Liver (tissue), 3 donors: ENCODE data around the gene DCDC2B.

Experiments used
- EGR1 ChIP-seq, 2 donors: IDR thresholded peaks; 2 replicates each; pipeline ENCODE4 v1.6.1; 2016 to 2018; ENCODE audit warnings: antibody characterized with exemption in 2 of 2, low read depth in 2 of 2
- FOXA1 ChIP-seq: IDR thresholded peaks from 2 replicates; pipeline ENCODE4 v1.6.1; 2016; ENCODE audit warnings: antibody characterized with exemption
- FOXA2 ChIP-seq: IDR thresholded peaks from 2 replicates; pipeline ENCODE4 v1.6.1; 2016; ENCODE audit warnings: antibody characterized with exemption
- GABPA ChIP-seq, 2 donors: IDR thresholded peaks in 1 of 2; conservative IDR thresholded peaks in 1 of 2; 2 replicates each; pipeline ENCODE4 v1.6.1; 2016; ENCODE audit warnings: antibody characterized with exemption in 2 of 2, mild to moderate bottlenecking in 1 of 2, moderate library complexity in 1 of 2
- JUND ChIP-seq, 2 donors: IDR thresholded peaks; 2 replicates each; pipeline ENCODE4 v1.6.1; 2016; ENCODE audit warnings: antibody characterized with exemption in 2 of 2
- RAD21 ChIP-seq, 2 donors: IDR thresholded peaks; 2 replicates each; pipeline ENCODE4 v1.6.1; 2016; ENCODE audit warnings: antibody characterized with exemption in 2 of 2, mild to moderate bottlenecking in 2 of 2
- SP1 ChIP-seq: IDR thresholded peaks from 2 replicates; pipeline ENCODE4 v1.6.1; 2018; ENCODE audit warnings: antibody characterized with exemption, mild to moderate bottlenecking
- TAF1 ChIP-seq: conservative IDR thresholded peaks from 2 replicates; pipeline ENCODE4 v1.6.1; 2016; ENCODE audit warnings: antibody characterized with exemption, mild to moderate bottlenecking
- YY1 ChIP-seq: IDR thresholded peaks from 2 replicates; pipeline ENCODE4 v1.6.1; 2016; ENCODE audit warnings: antibody characterized with exemption, mild to moderate bottlenecking
- TF ChIP-seq, protein P1 (sequence below): fragments of 150-350 bp; IDR thresholded peaks from 2 replicates; pipeline ENCODE4 v1.5.1; 2017; ENCODE audit warnings: improper control_type of control experiment, low read depth, low read length; ENCODE audit not compliant: missing input control
- TF ChIP-seq, protein P2 (sequence below): IDR thresholded peaks from 2 replicates; pipeline ENCODE4 v1.6.1; 2016; ENCODE audit warnings: antibody characterized with exemption, mild to moderate bottlenecking
- TF ChIP-seq, protein P3 (sequence below): IDR thresholded peaks from 2 replicates; pipeline ENCODE4 v1.6.1; 2016; ENCODE audit warnings: antibody characterized with exemption
- TF ChIP-seq, protein P4 (sequence below): IDR thresholded peaks from 2 replicates; pipeline ENCODE4 v1.6.1; 2016; ENCODE audit warnings: antibody characterized with exemption
- TF ChIP-seq, protein P5 (sequence below): IDR thresholded peaks from 2 replicates; pipeline ENCODE4 v1.6.1; 2016; ENCODE audit warnings: antibody characterized with exemption
- donor health status: healthy.
- donor health status: healthy.

DNA sequence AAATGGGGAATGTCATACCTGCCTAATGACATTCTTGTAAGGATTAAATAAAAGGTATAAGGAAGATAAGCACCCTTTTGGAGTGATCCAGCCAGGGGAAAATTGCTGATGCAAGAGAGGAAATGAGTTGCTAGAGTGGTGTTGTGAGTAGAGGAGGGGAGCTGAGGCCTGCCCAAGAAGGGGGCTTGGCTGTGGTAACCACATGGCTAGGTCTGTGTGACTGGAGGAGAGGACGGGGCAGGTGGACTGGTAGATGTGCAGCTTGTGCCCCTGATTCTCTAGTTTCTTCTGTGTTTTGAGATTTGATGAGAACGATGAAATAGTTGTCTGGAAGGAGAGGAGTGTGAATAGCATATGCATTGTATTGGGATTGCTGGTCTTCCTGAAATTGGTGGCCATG is 22.8 kb upstream of the DCDC2B start:
- TF ChIP-seq, protein P1, sequence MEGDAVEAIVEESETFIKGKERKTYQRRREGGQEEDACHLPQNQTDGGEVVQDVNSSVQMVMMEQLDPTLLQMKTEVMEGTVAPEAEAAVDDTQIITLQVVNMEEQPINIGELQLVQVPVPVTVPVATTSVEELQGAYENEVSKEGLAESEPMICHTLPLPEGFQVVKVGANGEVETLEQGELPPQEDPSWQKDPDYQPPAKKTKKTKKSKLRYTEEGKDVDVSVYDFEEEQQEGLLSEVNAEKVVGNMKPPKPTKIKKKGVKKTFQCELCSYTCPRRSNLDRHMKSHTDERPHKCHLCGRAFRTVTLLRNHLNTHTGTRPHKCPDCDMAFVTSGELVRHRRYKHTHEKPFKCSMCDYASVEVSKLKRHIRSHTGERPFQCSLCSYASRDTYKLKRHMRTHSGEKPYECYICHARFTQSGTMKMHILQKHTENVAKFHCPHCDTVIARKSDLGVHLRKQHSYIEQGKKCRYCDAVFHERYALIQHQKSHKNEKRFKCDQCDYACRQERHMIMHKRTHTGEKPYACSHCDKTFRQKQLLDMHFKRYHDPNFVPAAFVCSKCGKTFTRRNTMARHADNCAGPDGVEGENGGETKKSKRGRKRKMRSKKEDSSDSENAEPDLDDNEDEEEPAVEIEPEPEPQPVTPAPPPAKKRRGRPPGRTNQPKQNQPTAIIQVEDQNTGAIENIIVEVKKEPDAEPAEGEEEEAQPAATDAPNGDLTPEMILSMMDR: no peak
- TF ChIP-seq, protein P2, sequence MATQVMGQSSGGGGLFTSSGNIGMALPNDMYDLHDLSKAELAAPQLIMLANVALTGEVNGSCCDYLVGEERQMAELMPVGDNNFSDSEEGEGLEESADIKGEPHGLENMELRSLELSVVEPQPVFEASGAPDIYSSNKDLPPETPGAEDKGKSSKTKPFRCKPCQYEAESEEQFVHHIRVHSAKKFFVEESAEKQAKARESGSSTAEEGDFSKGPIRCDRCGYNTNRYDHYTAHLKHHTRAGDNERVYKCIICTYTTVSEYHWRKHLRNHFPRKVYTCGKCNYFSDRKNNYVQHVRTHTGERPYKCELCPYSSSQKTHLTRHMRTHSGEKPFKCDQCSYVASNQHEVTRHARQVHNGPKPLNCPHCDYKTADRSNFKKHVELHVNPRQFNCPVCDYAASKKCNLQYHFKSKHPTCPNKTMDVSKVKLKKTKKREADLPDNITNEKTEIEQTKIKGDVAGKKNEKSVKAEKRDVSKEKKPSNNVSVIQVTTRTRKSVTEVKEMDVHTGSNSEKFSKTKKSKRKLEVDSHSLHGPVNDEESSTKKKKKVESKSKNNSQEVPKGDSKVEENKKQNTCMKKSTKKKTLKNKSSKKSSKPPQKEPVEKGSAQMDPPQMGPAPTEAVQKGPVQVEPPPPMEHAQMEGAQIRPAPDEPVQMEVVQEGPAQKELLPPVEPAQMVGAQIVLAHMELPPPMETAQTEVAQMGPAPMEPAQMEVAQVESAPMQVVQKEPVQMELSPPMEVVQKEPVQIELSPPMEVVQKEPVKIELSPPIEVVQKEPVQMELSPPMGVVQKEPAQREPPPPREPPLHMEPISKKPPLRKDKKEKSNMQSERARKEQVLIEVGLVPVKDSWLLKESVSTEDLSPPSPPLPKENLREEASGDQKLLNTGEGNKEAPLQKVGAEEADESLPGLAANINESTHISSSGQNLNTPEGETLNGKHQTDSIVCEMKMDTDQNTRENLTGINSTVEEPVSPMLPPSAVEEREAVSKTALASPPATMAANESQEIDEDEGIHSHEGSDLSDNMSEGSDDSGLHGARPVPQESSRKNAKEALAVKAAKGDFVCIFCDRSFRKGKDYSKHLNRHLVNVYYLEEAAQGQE: no peak
- TF ChIP-seq RAD21 (IDR thresholded peaks at IDR 0.05) (no peak), YY1 (no peak), FOXA2 (no peak), EGR1 (IDR thresholded peaks at IDR 0.05; ENCODE audit: low read depth in 2 of 2) (no peak), GABPA (IDR thresholded peaks at IDR 0.05 in 1 of 2, conservative IDR thresholded peaks at IDR 0.05 in 1 of 2) (no peak), SP1 (no peak), TAF1 (no peak), FOXA1 (no peak), JUND (IDR thresholded peaks at IDR 0.05) (no peak)
- TF ChIP-seq, protein P3, sequence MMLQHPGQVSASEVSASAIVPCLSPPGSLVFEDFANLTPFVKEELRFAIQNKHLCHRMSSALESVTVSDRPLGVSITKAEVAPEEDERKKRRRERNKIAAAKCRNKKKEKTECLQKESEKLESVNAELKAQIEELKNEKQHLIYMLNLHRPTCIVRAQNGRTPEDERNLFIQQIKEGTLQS: no peak
- TF ChIP-seq, protein P4, sequence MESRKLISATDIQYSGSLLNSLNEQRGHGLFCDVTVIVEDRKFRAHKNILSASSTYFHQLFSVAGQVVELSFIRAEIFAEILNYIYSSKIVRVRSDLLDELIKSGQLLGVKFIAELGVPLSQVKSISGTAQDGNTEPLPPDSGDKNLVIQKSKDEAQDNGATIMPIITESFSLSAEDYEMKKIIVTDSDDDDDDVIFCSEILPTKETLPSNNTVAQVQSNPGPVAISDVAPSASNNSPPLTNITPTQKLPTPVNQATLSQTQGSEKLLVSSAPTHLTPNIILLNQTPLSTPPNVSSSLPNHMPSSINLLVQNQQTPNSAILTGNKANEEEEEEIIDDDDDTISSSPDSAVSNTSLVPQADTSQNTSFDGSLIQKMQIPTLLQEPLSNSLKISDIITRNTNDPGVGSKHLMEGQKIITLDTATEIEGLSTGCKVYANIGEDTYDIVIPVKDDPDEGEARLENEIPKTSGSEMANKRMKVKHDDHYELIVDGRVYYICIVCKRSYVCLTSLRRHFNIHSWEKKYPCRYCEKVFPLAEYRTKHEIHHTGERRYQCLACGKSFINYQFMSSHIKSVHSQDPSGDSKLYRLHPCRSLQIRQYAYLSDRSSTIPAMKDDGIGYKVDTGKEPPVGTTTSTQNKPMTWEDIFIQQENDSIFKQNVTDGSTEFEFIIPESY: no peak
- TF ChIP-seq, protein P5, sequence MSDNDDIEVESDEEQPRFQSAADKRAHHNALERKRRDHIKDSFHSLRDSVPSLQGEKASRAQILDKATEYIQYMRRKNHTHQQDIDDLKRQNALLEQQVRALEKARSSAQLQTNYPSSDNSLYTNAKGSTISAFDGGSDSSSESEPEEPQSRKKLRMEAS: no peak
